Measurements from ENCODE around the gene TBC1D1.

The TBC1D1 gene

GRCh38 chr4:38107818-38108217, 216.9 kb downstream of the TBC1D1 start:
- DNase-seq: no peak

- DNase-seq: no peak
These were observed 218.5 kb downstream of the TBC1D1 start for GRCh38 chr4:38109370-38109769.

GRCh38 chr4:38109896-38110295, 219.0 kb downstream of the TBC1D1 start:
- no peak for DNase-seq

GRCh38 chr4:38111024-38111423, 220.1 kb downstream of the TBC1D1 start:
- DNase-seq: no peak

GRCh38 chr4:38111717-38112116, 220.8 kb downstream of the TBC1D1 start:
- DNase-seq: no peak

- no peak for DNase-seq
These were observed 222.2 kb downstream of the TBC1D1 start for GRCh38 chr4:38113132-38113531.

GRCh38 chr4:38113551-38113950, 222.7 kb downstream of the TBC1D1 start:
- no peak for DNase-seq

- no peak for DNase-seq
These were observed 223.7 kb downstream of the TBC1D1 start for GRCh38 chr4:38114386-38115150.

- DNase-seq: no peak
These were observed 224.7 kb downstream of the TBC1D1 start for GRCh38 chr4:38115601-38116000.

- DNase-seq: no peak
These were observed 226.7 kb downstream of the TBC1D1 start for GRCh38 chr4:38117591-38117990.

- DNase-seq: no peak
These were observed 228.9 kb downstream of the TBC1D1 start for GRCh38 chr4:38119668-38120385.

GRCh38 chr4:38120772-38121171, 229.9 kb downstream of the TBC1D1 start:
- DNase-seq: no peak

GRCh38 chr4:38122060-38122459, 231.2 kb downstream of the TBC1D1 start:
- DNase-seq: no peak

GRCh38 chr4:38123555-38123954, 232.7 kb downstream of the TBC1D1 start:
- no peak for DNase-seq

- DNase-seq: no peak
These were observed 234.1 kb downstream of the TBC1D1 start for GRCh38 chr4:38124961-38125360.

GRCh38 chr4:38125816-38126215, 234.9 kb downstream of the TBC1D1 start:
- DNase-seq: no peak

GRCh38 chr4:38128478-38129459, 237.9 kb downstream of the TBC1D1 start:
- DNase-seq: peak; percentile 68 to 78

GRCh38 chr4:38129460-38130227, 238.8 kb downstream of the TBC1D1 start:
- no peak for DNase-seq

- DNase-seq: no peak
These were observed 240.0 kb downstream of the TBC1D1 start for GRCh38 chr4:38130884-38131283.

- peak; percentile 76 to 80 for DNase-seq
These were observed 240.6 kb downstream of the TBC1D1 start for GRCh38 chr4:38131371-38132091.

GRCh38 chr4:38132107-38132673, 241.3 kb downstream of the TBC1D1 start:
- DNase-seq: peak; percentile 53 to 74
